Motor neuron (in vitro differentiated cells): ENCODE data around the gene IL20RB. TPM values are rescaled to one million over a fixed set of nuclear protein-coding genes. Genes with fewer than 3 reads are reported as not detected.
"Not testable (repeated sequence)": the region's sequence is repeated elsewhere in the genome, so short reads cannot be mapped to it uniquely, and the experiment has no call there.

ENCODE experiments used
- ATAC-seq, 8 experiments: fragments of 200-7000 bp; cut with Tn5 transposase; replicated peaks in 6 of 8; 2 replicates each; pipeline ENCODE4 v1.8.0; 2021; ENCODE audit warnings: mild to moderate bottlenecking in 8 of 8, moderate library complexity in 8 of 8
- H3K27ac ChIP-seq, 2 donors: fragments of 250-450 bp; sonication (Bioruptor Pico); 2 replicates each; pipeline ENCODE4 v1.9.0; 2021; ENCODE audit warnings: antibody characterized with exemption in 2 of 2, mild to moderate bottlenecking in 2 of 2, moderate library complexity in 1 of 2
- H3K4me1 ChIP-seq, 2 donors: fragments of 250-450 bp; sonication (Bioruptor Pico); replicated peaks in 1 of 2; 2 replicates each; pipeline ENCODE4 v1.6.1; 2021; ENCODE audit warnings: antibody characterized with exemption in 2 of 2, mild to moderate bottlenecking in 2 of 2, moderate library complexity in 1 of 2
- H3K4me3 ChIP-seq, 5 donors: fragments of 250-450 bp; sonication (Bioruptor Pico); 2 replicates each; pipeline ENCODE4 v1.9.0; 2021; ENCODE audit warnings: antibody characterized with exemption in 5 of 5, mild to moderate bottlenecking in 5 of 5, moderate library complexity in 4 of 5
- WGBS, 10 experiments: fragments of 450-650 bp; shearing (Covaris generic); methylation state at CpG; one replicate each; pipeline ENCODE4 v1.0.0; 2022; 5-methylcytosine and 5-hydroxymethylcytosine counted together
- in situ Hi-C, 9 experiments: fragments of 400-800 bp; cut with MboI; loops; one replicate each; pipeline ENCODE4 v1.15.0; 2021; ENCODE audit warnings: low sequenced_read_pairs in 9 of 9, low pct_unique_long_range_greater_than_20kb in 2 of 9; ENCODE audit not compliant: unreplicated experiment in 9 of 9
- total RNA-seq, 8 experiments: library from RNA; unstranded; fragments of 300-600 nt; gene quantifications; 2 replicates each; pipeline versions ENCODE4 v1.2.3 to v1.2.4, GENCODE V29; 2022

The IL20RB gene
- total RNA-seq, 8 experiments from 2014 or later = 0.87 to 8.4 (median 1.6) TPM

- Histone ChIP-seq H3K4me1 (no peaks in the 10 kb centered on the region), H3K4me3 (no peak overlapping the region), H3K27ac (no peak overlapping the region)
- WGBS, 10 experiments = 0 to 100% (median 53%) methylated on average over 1 to 3 of the region's 3 CpGs; no CpG with 5 or more reads in 3 of the 10 experiments
- peak in 1 of 8 experiments; percentile 44 for ATAC-seq
- in situ Hi-C loops = loop anchor here in 1 of 9 experiments (25.0 kb wide), 1 partner anchor 217 kb away; the partner anchor contains the start of gene STAG1
Measured at GRCh38 chr3:136979684-136980083, 21.9 kb downstream of the IL20RB start.

- WGBS, 10 experiments = 63 to 100% (median 85%) methylated on average over 1 to 4 of the region's 5 CpGs; no CpG with 5 or more reads in 3 of the 10 experiments
- ATAC-seq = peak in 2 of 8 experiments; percentile 15 to 25
- Histone ChIP-seq H3K4me1 (no peaks in the 10 kb centered on the region), H3K4me3 (no peak overlapping the region), H3K27ac (no peak overlapping the region)
- in situ Hi-C loops = loop anchor here in 1 of 9 experiments (25.0 kb wide), 1 partner anchor 220 kb away; the partner anchor contains the start of gene STAG1
Measured at GRCh38 chr3:136982033-136982432, 24.2 kb downstream of the IL20RB start.

GRCh38 chr3:136982520-136983138 is 24.8 kb downstream of the IL20RB start:
- no peak overlapping the region for H3K4me3 ChIP-seq
- peak in 2 of 8 experiments; percentile 50 to 81 for ATAC-seq
- no peaks in the 10 kb centered on the region for H3K4me1 ChIP-seq
- H3K27ac ChIP-seq = no peak overlapping the region
- in situ Hi-C loops = loop anchor here in 1 of 9 experiments (25.0 kb wide), 1 partner anchor 220 kb away; the partner anchor contains the start of gene STAG1
- 67 to 100% (median 81%) methylated on average over 1 to 4 of the region's 4 CpGs; no CpG with 5 or more reads in 2 of the 10 experiments for WGBS, 10 experiments

- 20 to 89% (median 83%) methylated on average over 1 to 3 of the region's 3 CpGs; no CpG with 5 or more reads in 3 of the 10 experiments for WGBS, 10 experiments
- Histone ChIP-seq H3K4me1 (no peaks in the 10 kb centered on the region), H3K27ac (no peak overlapping the region), H3K4me3 (no peak overlapping the region)
- peak in 3 of 8 experiments; percentile 32 to 84 (median 79) for ATAC-seq
- in situ Hi-C loops = loop anchor here in 1 of 9 experiments (25.0 kb wide), 1 partner anchor 223 kb away; the partner anchor contains the start of gene STAG1
Measured at GRCh38 chr3:136984837-136985236, 27.1 kb downstream of the IL20RB start.

- not testable (repeated sequence) for H3K4me3 ChIP-seq, ATAC-seq, H3K4me1 ChIP-seq, H3K27ac ChIP-seq
- in situ Hi-C loops = loop anchor here in 1 of 9 experiments (25.0 kb wide), 1 partner anchor 225 kb away; the partner anchor contains the start of gene STAG1
- WGBS, 10 experiments = no CpG with 5 or more reads among the region's 39 CpGs
Measured at GRCh38 chr3:136987398-136987980, 29.7 kb downstream of the IL20RB start.

GRCh38 chr3:136988651-136989050 is 30.9 kb downstream of the IL20RB start:
- no peak for ATAC-seq
- Histone ChIP-seq H3K4me3 (no peak overlapping the region), H3K4me1 (no peaks in the 10 kb centered on the region), H3K27ac (no peak overlapping the region)
- WGBS, 10 experiments = 67 to 100% (median 92%) methylated on average over 1 to 2 of the region's 2 CpGs; no CpG with 5 or more reads in 5 of the 10 experiments
- in situ Hi-C loops = loop anchor here in 1 of 9 experiments (25.0 kb wide), 1 partner anchor 226 kb away; the partner anchor contains the start of gene STAG1

- Histone ChIP-seq H3K4me3 (no peak overlapping the region), H3K27ac (no peak overlapping the region), H3K4me1 (no peaks in the 10 kb centered on the region)
- no peak for ATAC-seq
- 63 to 100% (median 83%) methylated on average over 1 to 4 of the region's 4 CpGs; no CpG with 5 or more reads in 4 of the 10 experiments for WGBS, 10 experiments
- in situ Hi-C loops = loop anchor here in 1 of 9 experiments (25.0 kb wide), 1 partner anchor 228 kb away; the partner anchor contains the start of gene STAG1
Measured at GRCh38 chr3:136989781-136990524, 32.2 kb downstream of the IL20RB start.

GRCh38 chr3:136990826-136991225 is 33.0 kb downstream of the IL20RB start:
- 93% methylated on average over 2 of the region's 4 CpGs; no CpG with 5 or more reads in 8 of the 10 experiments for WGBS, 10 experiments
- peak in 1 of 8 experiments; percentile 8 for ATAC-seq
- H3K4me1 ChIP-seq = no peaks in the 10 kb centered on the region
- no peak overlapping the region for H3K4me3 ChIP-seq
- in situ Hi-C loops = loop anchor here in 1 of 9 experiments (25.0 kb wide), 1 partner anchor 229 kb away; the partner anchor contains the start of gene STAG1
- H3K27ac ChIP-seq = no peak overlapping the region

- 49 to 100% (median 100%) methylated on average over 1 to 2 of the region's 2 CpGs; no CpG with 5 or more reads in 4 of the 10 experiments for WGBS, 10 experiments
- H3K4me3 ChIP-seq = no peak overlapping the region
- peak in 3 of 8 experiments; percentile 22 to 83 (median 56) for ATAC-seq
- no peak overlapping the region for H3K27ac ChIP-seq
- in situ Hi-C loops = loop anchor here in 1 of 9 experiments (25.0 kb wide), 1 partner anchor 230 kb away; the partner anchor contains the start of gene STAG1
- H3K4me1 ChIP-seq = no peaks in the 10 kb centered on the region
Measured at GRCh38 chr3:136992115-136992514, 34.3 kb downstream of the IL20RB start.

- no peak overlapping the region for H3K27ac ChIP-seq
- in situ Hi-C loops = loop anchor here in 1 of 9 experiments (25.0 kb wide), 1 partner anchor 233 kb away; the partner anchor contains the start of gene STAG1
- 0 to 91% (median 50%) methylated on average over 1 to 6 of the region's 8 CpGs; no CpG with 5 or more reads in 1 of the 10 experiments for WGBS, 10 experiments
- H3K4me1 ChIP-seq = no peaks in the 10 kb centered on the region
- ATAC-seq = peak in 6 of 8 experiments; percentile 41 to 94 (median 66)
- no peak overlapping the region for H3K4me3 ChIP-seq
Measured at GRCh38 chr3:136994772-136995516, 37.2 kb downstream of the IL20RB start.

GRCh38 chr3:136995652-136996051 is 37.9 kb downstream of the IL20RB start:
- Histone ChIP-seq H3K27ac (no peak overlapping the region), H3K4me3 (no peak overlapping the region), H3K4me1 (no peaks in the 10 kb centered on the region)
- peak in 2 of 8 experiments; percentile 54 to 65 for ATAC-seq
- WGBS, 10 experiments = 71 to 100% (median 78%) methylated on average over 1 of the region's 1 CpG; no CpG with 5 or more reads in 6 of the 10 experiments
- in situ Hi-C loops = loop anchor here in 1 of 9 experiments (25.0 kb wide), 1 partner anchor 233 kb away; the partner anchor contains the start of gene STAG1

GRCh38 chr3:137000039-137000438 is 42.3 kb downstream of the IL20RB start:
- no peak for ATAC-seq
- in situ Hi-C loops = loop anchor here in 7 of 9 experiments (10.0 to 25.0 kb wide), 7 partner anchors 138 to 938 kb away; partner anchors contain the start of genes STAG1 (in 2 of the 7) and NCK1 (in 1 of the 7)
- H3K4me1 ChIP-seq = no peaks in the 10 kb centered on the region
- no peak overlapping the region for H3K4me3 ChIP-seq
- no peak overlapping the region for H3K27ac ChIP-seq
